GM18517 (cell line): Measurements from ENCODE around the gene SURF1.
"Not testable (repeated sequence)": the region's sequence is repeated elsewhere in the genome, so short reads cannot be mapped to it uniquely, and the experiment has no call there.

Experiments
- ATAC-seq: cut with Tn5 transposase; IDR thresholded peaks from one replicate; pipeline ENCODE4 v1.9.1; 2021; ENCODE audit warnings: mild to moderate bottlenecking, moderate library complexity; ENCODE audit not compliant: unreplicated experiment

Gene SURF1

GRCh38 chr9:133346021-133346785, 10.1 kb downstream of the SURF1 start:
- no peak for ATAC-seq

DNA sequence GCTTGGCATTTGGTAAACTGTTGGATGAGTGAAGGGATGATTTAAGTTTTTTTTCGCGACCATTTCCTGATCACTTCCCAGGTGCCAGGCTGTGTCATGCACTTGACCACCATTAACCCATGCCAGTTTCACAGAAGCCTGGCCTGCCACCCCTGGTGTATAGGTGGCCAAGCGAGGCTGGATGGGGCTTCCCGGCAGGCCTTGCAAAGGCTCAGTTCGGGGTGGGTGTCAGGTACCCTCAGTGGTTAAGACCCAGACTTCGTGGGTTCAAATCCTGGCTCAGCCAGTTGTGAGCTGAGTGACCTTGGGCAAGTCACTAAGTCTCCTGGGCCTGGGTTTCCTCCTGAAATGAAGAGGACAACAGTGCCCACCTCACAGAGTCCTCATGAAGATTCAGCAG, 10.7 kb downstream of the SURF1 start:
- no peak for ATAC-seq

DNA sequence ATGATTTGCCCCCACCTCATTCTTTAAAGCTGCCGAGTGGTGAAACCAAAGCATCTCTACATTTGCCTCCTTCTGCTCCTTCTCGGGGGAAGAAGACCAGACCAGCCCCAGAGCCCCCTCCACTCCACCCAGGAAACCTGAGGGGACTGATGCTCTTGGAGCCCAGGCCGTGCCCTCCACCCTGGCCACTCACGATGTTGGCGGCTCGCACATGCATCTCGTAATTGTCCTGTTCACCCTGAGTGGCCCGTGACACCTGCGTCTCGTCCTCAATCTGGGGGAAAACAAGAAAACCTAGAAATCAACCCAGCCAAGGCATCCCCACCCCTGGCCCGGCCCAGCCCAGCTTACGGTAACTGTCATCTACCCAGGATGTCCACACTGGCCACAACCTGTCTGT, 11.3 kb downstream of the SURF1 start:
- no peak for ATAC-seq

GRCh38 chr9:133344071-133344470, 12.2 kb downstream of the SURF1 start:
- ATAC-seq, result no peak

- ATAC-seq, result no peak
Observed at GRCh38 chr9:133342570-133342969, 13.7 kb downstream of the SURF1 start.

DNA sequence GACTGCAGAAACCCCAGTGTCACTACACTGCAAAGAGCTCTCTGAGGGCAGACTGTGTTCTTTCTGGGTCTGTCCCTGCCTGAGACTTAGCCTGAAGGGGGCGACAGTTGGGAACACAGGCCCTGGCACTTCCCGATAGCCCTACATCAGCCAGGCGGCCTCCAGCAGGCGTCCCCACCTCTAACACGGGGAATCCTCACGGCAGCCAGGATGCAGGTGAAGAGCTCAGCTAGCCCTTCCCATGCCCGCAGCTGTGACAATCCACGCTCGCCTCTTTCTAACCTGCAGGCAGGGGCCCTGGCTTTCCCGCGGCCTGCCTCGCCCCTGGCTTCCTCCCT, 14.2 kb downstream of the SURF1 start:
- no peak for ATAC-seq

DNA sequence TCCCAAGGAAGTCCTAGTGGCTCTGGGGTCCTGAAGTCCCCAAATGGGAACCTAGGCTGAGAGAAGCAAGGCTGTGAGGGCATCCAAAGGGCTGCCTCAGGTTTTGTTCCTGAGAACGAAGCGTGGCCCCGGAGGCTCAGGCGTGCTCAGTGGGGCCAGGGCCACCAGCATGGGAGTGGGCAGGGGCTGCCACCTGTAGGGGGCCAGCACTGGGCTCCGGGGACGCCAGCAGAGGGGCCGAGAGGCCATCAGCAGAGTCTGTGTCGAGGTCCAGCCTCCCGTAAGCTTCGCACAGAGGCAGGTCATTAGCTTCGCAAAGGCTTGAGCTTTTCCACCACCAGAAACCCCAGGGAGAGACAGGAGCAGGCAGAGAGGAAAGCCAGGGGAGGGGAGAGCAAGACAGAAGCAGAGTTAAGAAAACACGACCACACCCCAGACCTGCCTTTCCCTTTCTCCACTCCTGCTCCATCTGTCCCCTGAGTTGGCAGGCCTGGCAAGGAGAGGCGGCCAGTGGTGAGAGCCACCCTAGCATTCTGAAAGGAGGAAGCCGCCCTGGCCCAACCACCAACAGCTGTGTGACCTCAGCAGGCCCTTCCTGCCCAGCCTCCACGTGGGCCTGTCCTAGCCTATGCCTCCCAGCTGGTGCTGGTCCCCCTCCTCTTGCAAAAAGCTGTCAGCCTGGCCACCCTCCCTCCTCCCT, 14.8 kb downstream of the SURF1 start:
- no peak for ATAC-seq

DNA sequence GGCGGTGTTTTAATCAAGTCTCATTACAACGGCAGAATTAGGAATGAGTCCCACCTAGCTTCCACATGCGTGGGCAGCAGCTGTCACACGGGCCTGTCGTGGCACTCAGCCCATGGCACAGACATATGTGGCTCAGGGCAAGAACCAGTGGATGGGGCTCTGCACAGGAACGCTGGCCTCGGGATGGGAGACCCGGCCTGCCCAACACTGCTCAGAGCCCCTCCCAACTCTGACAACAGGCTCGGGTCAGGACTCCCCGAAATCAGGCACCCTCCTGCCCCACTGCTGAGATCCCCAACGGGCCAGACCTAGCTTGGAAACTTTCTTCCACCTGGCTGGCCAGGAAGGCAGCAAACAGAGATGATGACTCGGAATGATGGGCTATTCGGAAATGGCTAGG, 15.4 kb downstream of the SURF1 start:
- ATAC-seq, result no peak

- ATAC-seq, result no peak
Observed at GRCh38 chr9:133340256-133340655, 16.0 kb downstream of the SURF1 start.

- ATAC-seq, result no peak
Observed at GRCh38 chr9:133339641-133340040, 16.6 kb downstream of the SURF1 start.

DNA sequence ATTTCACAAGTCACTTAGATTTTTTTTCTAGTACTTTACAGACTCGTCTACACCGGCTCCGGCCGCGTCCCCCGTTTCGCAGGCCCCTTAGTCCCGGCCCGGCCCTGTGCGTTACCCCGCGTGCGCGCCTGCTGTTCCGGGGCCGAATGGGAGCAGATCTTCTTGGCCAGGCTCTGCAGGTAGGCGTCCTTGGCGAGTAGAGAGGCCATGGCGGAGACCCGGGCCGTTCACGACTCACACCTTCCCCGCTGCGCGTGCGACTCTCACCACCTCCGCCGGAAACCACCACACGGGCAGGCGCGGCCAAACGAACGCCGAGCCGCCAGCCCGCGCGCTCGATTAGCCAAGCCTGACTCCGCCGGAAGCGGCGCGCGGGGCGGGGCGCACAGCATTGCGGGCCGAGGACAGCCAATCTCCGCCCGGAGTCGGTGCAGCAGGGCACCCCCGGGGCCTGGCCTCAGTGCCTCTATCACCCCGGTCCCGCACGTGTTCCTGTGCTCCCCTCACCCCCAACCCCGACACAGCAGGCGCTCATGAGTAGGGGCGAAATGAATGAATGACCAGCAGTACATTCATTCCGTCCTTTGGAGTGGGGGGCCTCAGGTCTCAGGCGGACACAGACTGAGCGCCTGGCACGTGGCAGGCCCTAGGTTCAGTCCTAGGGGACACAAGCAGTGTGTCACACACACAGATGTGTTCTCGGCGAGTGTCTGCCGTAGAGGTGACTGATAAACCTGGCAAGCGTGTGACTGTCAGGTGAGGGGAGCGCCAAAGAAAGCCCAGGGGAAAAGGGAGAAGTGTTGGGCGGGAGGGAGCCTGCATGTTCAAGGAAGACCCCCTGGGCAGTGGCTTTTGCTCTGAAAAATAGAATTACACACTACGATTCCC, 20.1 kb downstream of the SURF1 start, which contains the start of gene SURF6:
Gene SURF6, minus strand, starts transcription at position 265 of the 888 bp plus-strand sequence. Its CDS starts 56 bp downstream, at position 209.
- ATAC-seq, result peak; percentile 76

GRCh38 chr9:133334888-133335287, 21.4 kb downstream of the SURF1 start:
- not testable (repeated sequence) for ATAC-seq

DNA sequence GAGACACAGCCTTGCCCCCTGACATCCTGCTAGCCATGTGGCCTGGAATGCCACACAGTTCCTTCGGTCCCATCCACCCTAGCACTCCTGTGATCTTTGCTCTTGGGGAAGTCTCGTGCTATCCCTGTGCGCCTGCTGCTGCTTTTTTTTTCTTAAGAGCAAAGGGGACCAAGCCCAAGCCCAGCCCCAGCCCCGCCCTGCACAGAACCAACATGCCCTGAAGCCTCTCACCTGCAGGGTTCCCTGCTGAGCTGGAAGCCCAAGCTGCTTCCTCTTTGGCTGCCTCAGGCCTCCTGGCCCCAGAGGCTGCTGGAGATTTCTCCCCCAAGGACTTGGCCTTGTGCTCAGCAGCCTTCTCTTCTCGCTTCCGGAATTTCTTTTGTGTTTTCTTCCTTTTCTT, 22.1 kb downstream of the SURF1 start:
- ATAC-seq, result no peak

GRCh38 chr9:133333566-133333965, 22.7 kb downstream of the SURF1 start:
- ATAC-seq, result no peak

GRCh38 chr9:133333011-133333410, 23.3 kb downstream of the SURF1 start:
- ATAC-seq, result no peak

GRCh38 chr9:133332381-133332730, 23.9 kb downstream of the SURF1 start:
- no peak for ATAC-seq

DNA sequence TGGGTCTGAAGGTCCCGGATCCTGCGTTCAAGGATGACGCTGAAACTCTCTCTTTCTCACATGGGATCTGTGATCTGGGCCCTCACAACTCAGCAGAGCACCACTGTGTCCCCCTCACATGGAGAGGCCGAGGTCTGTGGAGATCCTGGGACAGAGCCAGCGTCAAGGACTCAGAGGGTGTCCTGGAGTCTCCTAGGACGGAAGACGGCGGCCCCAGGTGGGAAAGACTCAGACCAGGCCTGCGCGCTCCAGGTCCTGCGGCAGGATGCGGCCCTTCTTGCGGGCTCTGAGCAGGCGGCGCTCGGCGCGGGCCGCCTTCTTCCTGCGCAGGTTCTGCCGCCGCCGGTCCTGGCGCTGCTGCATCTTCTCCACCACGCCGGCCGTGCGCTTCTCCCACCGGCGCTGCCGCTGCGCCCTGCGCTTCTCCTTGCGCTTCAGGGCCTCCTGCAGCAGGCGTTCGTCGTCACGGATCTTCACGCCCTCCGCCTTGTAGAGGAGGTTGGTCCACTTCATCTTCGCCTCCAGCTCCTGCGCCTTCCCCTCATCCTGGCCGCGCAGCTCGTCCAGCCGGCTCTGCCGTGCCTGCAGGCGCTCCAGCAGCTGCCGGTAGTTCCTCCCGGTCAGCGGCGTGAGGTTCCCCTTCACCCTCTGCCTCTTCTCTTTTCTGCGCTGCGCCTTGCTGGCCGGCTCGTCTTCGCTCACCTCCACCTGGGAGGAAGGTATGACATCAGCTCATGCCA, 24.5 kb downstream of the SURF1 start:
- ATAC-seq, result no peak

DNA sequence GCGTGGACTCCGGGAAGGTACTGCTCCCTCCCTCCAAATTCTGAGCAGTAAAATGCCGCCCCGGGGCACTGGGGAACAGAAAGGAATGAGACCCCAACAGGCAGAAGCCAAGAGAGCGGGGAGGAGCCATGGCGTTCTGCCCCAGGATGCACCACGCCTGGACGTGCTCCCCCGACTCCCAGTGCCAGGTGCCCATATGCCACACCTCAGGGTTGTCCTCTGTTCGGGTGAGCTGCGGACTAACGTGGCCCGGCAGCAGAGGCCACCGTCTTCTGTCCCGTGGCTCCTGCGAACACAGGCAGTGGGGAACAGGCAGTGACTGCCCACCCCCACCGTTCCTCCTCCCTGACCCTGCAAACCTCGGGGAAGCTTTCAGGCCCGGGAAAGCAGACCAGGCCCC, 25.1 kb downstream of the SURF1 start:
- no peak for ATAC-seq

DNA sequence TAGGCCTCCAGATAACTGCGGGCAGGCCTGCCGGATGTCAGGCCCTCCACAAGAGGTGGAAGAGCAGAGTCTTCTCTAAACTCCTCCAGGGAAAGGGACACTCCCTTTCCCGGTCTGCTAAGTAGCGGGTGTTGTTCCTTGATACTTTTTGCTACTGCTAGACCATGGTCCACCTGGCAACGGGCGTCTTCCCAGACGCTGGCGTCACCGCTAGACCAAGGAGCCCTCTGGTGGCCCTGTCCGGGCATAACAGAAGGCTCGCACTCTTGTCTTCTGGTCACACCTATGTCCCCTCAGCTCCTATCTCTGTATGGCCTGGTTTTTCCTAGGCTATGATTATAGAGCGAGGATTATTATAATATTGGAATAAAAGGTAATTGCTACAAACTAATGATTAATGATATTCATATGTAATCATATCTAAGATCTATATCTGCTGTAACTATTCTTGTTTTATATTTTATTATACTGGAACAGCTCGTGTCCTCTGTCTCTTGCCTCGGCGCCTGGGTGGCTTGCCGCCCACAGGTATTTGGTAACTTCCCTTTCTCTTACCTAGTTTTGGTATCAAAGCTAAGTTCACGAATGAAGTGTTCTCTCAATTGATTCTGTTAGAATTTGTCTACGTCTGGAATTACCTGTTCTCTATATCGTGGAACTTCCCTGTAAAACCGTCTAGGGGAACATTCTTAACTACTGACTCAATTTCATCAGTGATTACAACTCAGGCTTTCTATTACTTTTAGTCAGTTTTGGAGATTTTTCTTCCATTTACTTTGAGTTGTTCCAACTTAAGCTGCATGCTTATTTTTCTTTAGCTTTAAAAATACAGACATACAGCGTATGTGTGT, 26.8 kb downstream of the SURF1 start:
- ATAC-seq, result not testable (repeated sequence)
